ENCODE measurements around the gene THSD4. TPM values are rescaled to one million over a fixed set of nuclear protein-coding genes. Genes with fewer than 3 reads are reported as not detected.

The THSD4 gene
- total RNA-seq, 4 donors from 2014 or later: 23.0 to 68.5 (median 48.6) TPM

DNA sequence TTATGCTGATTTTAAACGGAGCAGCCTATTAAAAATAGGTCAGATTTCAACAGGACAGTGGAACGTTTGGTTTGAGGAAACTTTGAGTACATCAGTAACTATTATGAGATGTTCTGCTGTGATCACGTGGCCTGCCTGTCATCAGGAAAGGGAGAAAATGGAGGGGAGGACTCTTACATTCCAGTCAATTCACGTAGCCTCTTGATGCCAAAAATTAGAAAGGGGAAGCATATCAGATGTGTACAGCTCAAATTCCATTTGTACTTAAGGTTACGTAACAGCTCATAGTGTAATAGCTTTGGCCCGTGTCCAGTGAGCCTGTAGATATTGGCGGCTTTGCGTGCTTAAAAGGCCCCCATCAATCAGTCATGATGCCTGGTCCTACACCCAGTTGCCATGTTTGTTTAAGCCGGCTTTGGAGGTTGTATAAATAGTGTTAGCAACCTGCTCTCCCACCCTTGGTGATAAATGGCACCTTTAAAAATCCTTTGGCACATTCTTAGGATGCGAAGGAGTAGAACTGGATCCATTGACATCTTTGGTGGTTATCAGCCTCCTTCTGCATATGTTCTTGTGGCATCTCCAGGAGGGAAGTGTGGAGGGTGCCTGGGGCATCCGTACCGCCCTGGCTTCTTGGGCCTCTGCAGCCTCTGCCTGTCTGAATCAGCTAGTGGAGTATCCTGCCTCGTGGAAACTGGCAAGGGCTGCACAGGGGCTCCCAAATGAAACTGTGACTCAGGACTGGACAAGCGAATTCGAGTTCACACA is 163.9 kb downstream of the THSD4 start:
- 31 to 41% methylated on average over 14 to 15 of the region's 15 CpGs for WGBS, 2 donors
- no peaks in the 10 kb centered on the region for H3K9me3 ChIP-seq
- H3K27ac ChIP-seq: peak overlapping the region; percentile 32 to 79 (median 56)
- peaks cover 15 to 16% of the 10 kb centered on the region in 2 donors for H3K4me1 ChIP-seq
- intact Hi-C loops (cut with DNase I): no loop called here
- DNase-seq: peak; percentile 49 to 50
- H3K4me3 ChIP-seq (replicated peaks in 1 of 3): no peak overlapping the region
- no peak for TF ChIP-seq POLR2A (IDR thresholded peaks at IDR 0.05)
- TF ChIP-seq, protein P1, sequence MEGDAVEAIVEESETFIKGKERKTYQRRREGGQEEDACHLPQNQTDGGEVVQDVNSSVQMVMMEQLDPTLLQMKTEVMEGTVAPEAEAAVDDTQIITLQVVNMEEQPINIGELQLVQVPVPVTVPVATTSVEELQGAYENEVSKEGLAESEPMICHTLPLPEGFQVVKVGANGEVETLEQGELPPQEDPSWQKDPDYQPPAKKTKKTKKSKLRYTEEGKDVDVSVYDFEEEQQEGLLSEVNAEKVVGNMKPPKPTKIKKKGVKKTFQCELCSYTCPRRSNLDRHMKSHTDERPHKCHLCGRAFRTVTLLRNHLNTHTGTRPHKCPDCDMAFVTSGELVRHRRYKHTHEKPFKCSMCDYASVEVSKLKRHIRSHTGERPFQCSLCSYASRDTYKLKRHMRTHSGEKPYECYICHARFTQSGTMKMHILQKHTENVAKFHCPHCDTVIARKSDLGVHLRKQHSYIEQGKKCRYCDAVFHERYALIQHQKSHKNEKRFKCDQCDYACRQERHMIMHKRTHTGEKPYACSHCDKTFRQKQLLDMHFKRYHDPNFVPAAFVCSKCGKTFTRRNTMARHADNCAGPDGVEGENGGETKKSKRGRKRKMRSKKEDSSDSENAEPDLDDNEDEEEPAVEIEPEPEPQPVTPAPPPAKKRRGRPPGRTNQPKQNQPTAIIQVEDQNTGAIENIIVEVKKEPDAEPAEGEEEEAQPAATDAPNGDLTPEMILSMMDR (IDR thresholded peaks at IDR 0.05): no peak
- no peaks in the 10 kb centered on the region for H3K36me3 ChIP-seq
- H3K27me3 ChIP-seq: no peaks in the 10 kb centered on the region

DNA sequence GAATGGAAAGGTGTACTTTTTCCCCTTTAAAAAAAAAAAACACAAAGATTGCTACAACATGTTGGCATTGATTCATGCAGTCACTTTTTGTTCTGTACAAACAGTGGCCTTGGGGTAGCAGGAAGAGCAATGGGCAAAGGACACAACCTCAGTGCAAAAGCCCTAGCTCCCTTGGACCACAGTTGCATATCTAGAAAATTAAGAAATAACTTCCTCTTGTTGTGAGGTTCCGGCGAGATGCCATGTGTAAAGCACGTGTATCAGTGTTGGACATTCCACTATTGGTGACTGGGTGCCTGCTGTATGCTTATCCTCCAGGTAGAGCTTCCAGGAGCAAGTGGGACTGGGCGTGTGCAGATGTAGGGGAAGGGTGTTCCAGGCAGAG is 164.5 kb downstream of the THSD4 start:
- Histone ChIP-seq H3K27ac (peak overlapping the region in 1 of 3 donors; percentile 79), H3K27me3 (no peaks in the 10 kb centered on the region), H3K36me3 (no peaks in the 10 kb centered on the region), H3K4me1 (peaks cover 15 to 16% of the 10 kb centered on the region in 2 donors), H3K4me3 (replicated peaks in 1 of 3) (no peak overlapping the region), H3K9me3 (no peaks in the 10 kb centered on the region)
- no peak for DNase-seq
- 82 to 95% methylated on average over 4 of the region's 4 CpGs for WGBS, 2 donors
- TF ChIP-seq, protein P1 (IDR thresholded peaks at IDR 0.05): no peak
- TF ChIP-seq POLR2A (IDR thresholded peaks at IDR 0.05): no peak
- intact Hi-C loops (cut with DNase I): no loop called here

DNA sequence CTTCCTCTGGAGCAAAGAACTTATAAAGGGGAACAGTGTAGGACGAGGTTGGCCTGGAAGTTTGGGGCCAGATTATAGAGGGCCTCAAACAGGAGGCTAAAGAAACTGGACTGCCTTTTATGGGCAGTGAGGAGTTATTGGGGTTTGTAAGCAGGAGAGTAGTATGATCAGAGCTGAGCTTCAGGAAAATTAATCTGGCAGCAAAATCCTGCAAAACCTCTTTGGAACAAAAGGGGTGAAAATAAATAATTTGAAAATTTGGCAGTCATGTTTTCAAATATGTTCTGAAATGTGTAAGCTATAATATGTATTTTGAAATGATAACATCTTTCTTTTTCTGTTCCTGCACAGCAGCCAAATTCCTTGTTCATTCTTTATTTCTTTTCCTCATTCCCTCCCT is 164.9 kb downstream of the THSD4 start:
- H3K4me3 ChIP-seq (replicated peaks in 1 of 3): no peak overlapping the region
- no peak overlapping the region for H3K27ac ChIP-seq
- H3K27me3 ChIP-seq: no peaks in the 10 kb centered on the region
- intact Hi-C loops (cut with DNase I): no loop called here
- peaks cover 15 to 16% of the 10 kb centered on the region in 2 donors for H3K4me1 ChIP-seq
- H3K36me3 ChIP-seq: no peaks in the 10 kb centered on the region
- TF ChIP-seq, protein P1 (IDR thresholded peaks at IDR 0.05): no peak
- TF ChIP-seq POLR2A (IDR thresholded peaks at IDR 0.05): no peak
- DNase-seq: no peak
- WGBS, 2 donors: 82 to 93% methylated on average over 1 of the region's 1 CpG
- H3K9me3 ChIP-seq: no peaks in the 10 kb centered on the region

DNA sequence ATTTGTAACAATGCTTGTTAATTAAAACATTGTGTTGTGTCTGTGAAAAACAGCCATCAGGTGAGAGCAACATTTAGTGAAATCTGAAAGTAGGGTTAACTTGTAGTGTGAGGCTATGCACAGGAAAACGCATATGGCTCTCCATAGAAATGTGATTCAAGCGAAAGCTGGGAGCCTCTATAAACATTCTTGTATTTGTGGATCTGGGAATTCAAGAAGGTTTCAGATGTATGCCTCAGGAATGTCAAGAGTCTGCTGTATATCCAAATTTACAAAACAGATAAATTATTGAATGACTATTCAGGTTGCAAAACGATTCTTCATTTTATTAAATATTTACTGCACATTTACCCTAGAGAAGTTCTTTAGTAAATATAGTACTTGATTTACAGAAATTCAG is 166.0 kb downstream of the THSD4 start:
- intact Hi-C loops (cut with DNase I): no loop called here
- no peak for DNase-seq
- no peaks in the 10 kb centered on the region for H3K9me3 ChIP-seq
- H3K4me3 ChIP-seq (replicated peaks in 1 of 3): no peak overlapping the region
- no peak overlapping the region for H3K27ac ChIP-seq
- H3K27me3 ChIP-seq: no peaks in the 10 kb centered on the region
- H3K4me1 ChIP-seq: peaks cover 15 to 16% of the 10 kb centered on the region in 2 donors
- no peak for TF ChIP-seq POLR2A (IDR thresholded peaks at IDR 0.05)
- TF ChIP-seq, protein P1 (IDR thresholded peaks at IDR 0.05): no peak
- no peaks in the 10 kb centered on the region for H3K36me3 ChIP-seq
- 74 to 82% methylated on average over 3 of the region's 3 CpGs for whole genome bisulfite sequencing, 2 donors

DNA sequence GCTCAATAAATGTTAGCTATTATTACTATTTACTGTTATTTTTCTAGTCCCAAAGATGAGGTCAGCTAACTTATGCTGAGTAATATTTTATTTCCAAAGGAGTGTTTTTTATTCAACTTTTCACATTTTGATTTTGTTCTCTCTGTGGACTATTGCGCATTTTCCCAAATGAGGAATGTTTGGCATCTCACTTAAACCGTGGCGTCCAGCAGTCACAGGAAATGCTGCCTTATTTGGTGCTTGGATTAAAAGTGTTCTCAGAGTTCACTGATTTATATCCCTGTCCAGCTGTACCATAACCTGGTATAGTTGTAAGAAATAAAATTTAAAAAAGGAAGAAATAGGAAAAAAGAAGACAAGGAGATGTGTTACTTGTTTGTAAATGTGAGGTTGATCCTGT is 166.8 kb downstream of the THSD4 start:
- Histone ChIP-seq H3K36me3 (no peaks in the 10 kb centered on the region), H3K4me3 (replicated peaks in 1 of 3) (no peak overlapping the region), H3K9me3 (no peaks in the 10 kb centered on the region), H3K27ac (peak overlapping the region in 1 of 3 donors; percentile 15), H3K27me3 (no peaks in the 10 kb centered on the region), H3K4me1 (peaks cover 15 to 16% of the 10 kb centered on the region in 2 donors)
- WGBS, 2 donors: 70 to 76% methylated on average over 3 of the region's 3 CpGs
- TF ChIP-seq POLR2A (IDR thresholded peaks at IDR 0.05): no peak
- TF ChIP-seq, protein P1 (IDR thresholded peaks at IDR 0.05): no peak
- intact Hi-C loops (cut with DNase I): no loop called here
- no peak for DNase-seq

Data from thyroid gland (tissue), 4 donors.